Neural cell (in vitro differentiated cells): Measurements from ENCODE around the gene AGPAT3.

ENCODE experiments used
- CTCF ChIP-seq: fragments of 450-650 bp; IDR thresholded peaks from 2 replicates; pipeline ENCODE4 v1.5.1; 2014; ENCODE audit warnings: antibody characterized with exemption, mild to moderate bottlenecking, moderate library complexity; ENCODE audit not compliant: poor library complexity, severe bottlenecking
- EP300 ChIP-seq: fragments of 450-650 bp; conservative IDR thresholded peaks from 2 replicates; pipeline ENCODE4 v1.6.1; 2014; ENCODE audit warnings: antibody characterized with exemption, mild to moderate bottlenecking, moderate library complexity; ENCODE audit not compliant: poor library complexity, severe bottlenecking
- POLR2AphosphoS5 ChIP-seq: IDR thresholded peaks from 2 replicates; pipeline ENCODE4 v1.6.1; 2012

- no peak for TF ChIP-seq CTCF
- TF ChIP-seq POLR2AphosphoS5 = no peak
- no peak for TF ChIP-seq EP300
Observed at GRCh38 chr21:43892984-43893535, 28.0 kb downstream of the AGPAT3 start.
